HL-60 (cell line): ENCODE data around the gene CLCN4.

Source experiments
- DNase-seq, 2 experiments: peaks; one replicate each; pipeline ENCODE4 v3.0.0-alpha.2; 2010 to 2020; ENCODE audit warnings: low read depth in 1 of 2, low spot score in 1 of 2
- H3K27ac ChIP-seq: fragments of 250-450 bp; sonication (Bioruptor Pico); replicated peaks from 2 replicates; pipeline ENCODE4 v1.5.1; 2020; ENCODE audit warnings: mild to moderate bottlenecking, moderate library complexity
- H3K27me3 ChIP-seq: fragments of 250-450 bp; sonication (Bioruptor Pico); 2 replicates; pipeline ENCODE4 v1.5.1; 2021; ENCODE audit warnings: mild to moderate bottlenecking, moderate library complexity; ENCODE audit not compliant: insufficient read depth, poor library complexity, severe bottlenecking
- H3K4me3 ChIP-seq: replicated peaks from 2 replicates; pipeline ENCODE4 v1.5.1; 2011; ENCODE audit warnings: mild to moderate bottlenecking, control low read depth, low read length; ENCODE audit not compliant: insufficient read depth
- GABPA ChIP-seq: IDR thresholded peaks from 2 replicates; pipeline ENCODE4 v1.6.1; 2012; ENCODE audit warnings: low read depth
- POLR2AphosphoS5 ChIP-seq: IDR thresholded peaks from 2 replicates; pipeline ENCODE4 v1.6.1; 2012; ENCODE audit warnings: low read depth
- SPI1 ChIP-seq: IDR thresholded peaks from 2 replicates; pipeline ENCODE4 v1.6.1; 2012; ENCODE audit warnings: low read depth, mild to moderate bottlenecking, borderline replicate concordance
- TF ChIP-seq, protein P1 (sequence below): IDR thresholded peaks from one replicate; pipeline ENCODE4 v1.5.1; 2011; ENCODE audit warnings: low read length, control low read depth, inconsistent platforms; ENCODE audit not compliant: insufficient read depth
- TF ChIP-seq, protein P2 (sequence below): IDR thresholded peaks from 2 replicates; pipeline ENCODE4 v1.6.1; 2012; ENCODE audit warnings: low read depth; ENCODE audit not compliant: insufficient replicate concordance

CLCN4 gene

DNA sequence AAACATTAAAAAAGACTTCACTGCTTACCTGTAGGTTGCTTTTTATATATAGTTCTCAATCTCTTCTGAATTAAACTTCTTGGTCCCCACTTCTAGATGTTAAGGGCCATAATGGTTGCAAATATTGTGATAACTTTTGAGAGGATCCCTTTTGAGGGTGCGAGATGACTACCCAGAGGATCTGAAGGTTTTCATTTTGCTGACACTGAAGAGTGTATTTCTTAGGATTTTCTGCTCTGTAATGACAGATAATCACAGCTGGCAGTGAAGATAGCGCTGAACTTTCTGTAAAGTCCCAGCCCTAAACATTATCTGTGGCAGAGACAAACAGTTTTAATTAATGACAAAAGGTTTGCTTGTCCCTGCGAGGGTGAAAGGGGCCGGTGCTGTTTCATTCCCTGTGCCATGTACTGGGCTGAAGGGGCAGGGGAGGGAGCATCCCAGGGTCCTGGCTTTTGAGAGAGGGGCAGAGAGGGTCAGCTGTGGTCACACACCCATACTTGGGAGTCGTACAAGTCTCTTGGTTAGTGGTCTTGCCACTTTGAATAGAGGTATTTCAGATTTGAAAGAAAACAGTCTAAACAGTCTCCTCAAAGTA, 22.2 kb downstream of the CLCN4 start:
- DNase-seq, result no peak
- no peak overlapping the region for H3K27ac ChIP-seq
- TF ChIP-seq, protein P1, sequence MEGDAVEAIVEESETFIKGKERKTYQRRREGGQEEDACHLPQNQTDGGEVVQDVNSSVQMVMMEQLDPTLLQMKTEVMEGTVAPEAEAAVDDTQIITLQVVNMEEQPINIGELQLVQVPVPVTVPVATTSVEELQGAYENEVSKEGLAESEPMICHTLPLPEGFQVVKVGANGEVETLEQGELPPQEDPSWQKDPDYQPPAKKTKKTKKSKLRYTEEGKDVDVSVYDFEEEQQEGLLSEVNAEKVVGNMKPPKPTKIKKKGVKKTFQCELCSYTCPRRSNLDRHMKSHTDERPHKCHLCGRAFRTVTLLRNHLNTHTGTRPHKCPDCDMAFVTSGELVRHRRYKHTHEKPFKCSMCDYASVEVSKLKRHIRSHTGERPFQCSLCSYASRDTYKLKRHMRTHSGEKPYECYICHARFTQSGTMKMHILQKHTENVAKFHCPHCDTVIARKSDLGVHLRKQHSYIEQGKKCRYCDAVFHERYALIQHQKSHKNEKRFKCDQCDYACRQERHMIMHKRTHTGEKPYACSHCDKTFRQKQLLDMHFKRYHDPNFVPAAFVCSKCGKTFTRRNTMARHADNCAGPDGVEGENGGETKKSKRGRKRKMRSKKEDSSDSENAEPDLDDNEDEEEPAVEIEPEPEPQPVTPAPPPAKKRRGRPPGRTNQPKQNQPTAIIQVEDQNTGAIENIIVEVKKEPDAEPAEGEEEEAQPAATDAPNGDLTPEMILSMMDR, result no peak

DNA sequence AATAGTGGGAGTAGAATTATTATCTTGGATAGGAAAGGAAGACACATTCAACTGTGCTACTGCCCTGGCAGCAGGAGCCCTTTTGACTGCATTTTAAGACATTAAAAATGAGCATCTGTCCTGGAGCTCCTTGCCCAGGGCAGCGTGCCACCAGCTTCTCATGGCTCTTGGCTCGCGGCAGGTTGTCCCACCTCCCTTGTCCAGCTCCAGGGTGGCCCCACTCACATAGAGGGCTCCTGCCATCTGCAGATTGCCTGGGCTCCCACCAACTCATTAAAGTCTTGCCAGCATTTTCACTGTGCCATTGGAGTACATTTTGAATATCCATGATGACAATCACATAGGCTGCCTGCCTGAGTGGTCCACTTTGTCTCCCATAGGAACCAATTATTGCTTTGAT, 27.0 kb downstream of the CLCN4 start:
- Histone ChIP-seq H3K27ac (no peak overlapping the region), H3K4me3 (no peak overlapping the region), H3K27me3 (no peaks in the 10 kb centered on the region)
- DNase-seq, result no peak
- TF ChIP-seq SPI1 (no peak), GABPA (no peak), POLR2AphosphoS5 (no peak)
- TF ChIP-seq, protein P1, result no peak
- TF ChIP-seq, protein P2, sequence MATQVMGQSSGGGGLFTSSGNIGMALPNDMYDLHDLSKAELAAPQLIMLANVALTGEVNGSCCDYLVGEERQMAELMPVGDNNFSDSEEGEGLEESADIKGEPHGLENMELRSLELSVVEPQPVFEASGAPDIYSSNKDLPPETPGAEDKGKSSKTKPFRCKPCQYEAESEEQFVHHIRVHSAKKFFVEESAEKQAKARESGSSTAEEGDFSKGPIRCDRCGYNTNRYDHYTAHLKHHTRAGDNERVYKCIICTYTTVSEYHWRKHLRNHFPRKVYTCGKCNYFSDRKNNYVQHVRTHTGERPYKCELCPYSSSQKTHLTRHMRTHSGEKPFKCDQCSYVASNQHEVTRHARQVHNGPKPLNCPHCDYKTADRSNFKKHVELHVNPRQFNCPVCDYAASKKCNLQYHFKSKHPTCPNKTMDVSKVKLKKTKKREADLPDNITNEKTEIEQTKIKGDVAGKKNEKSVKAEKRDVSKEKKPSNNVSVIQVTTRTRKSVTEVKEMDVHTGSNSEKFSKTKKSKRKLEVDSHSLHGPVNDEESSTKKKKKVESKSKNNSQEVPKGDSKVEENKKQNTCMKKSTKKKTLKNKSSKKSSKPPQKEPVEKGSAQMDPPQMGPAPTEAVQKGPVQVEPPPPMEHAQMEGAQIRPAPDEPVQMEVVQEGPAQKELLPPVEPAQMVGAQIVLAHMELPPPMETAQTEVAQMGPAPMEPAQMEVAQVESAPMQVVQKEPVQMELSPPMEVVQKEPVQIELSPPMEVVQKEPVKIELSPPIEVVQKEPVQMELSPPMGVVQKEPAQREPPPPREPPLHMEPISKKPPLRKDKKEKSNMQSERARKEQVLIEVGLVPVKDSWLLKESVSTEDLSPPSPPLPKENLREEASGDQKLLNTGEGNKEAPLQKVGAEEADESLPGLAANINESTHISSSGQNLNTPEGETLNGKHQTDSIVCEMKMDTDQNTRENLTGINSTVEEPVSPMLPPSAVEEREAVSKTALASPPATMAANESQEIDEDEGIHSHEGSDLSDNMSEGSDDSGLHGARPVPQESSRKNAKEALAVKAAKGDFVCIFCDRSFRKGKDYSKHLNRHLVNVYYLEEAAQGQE, result no peak

More for the DNA sequence above, 22.2 kb downstream of the CLCN4 start:
- H3K27me3 ChIP-seq, result no peaks in the 10 kb centered on the region
- H3K4me3 ChIP-seq, result no peak overlapping the region

DNA sequence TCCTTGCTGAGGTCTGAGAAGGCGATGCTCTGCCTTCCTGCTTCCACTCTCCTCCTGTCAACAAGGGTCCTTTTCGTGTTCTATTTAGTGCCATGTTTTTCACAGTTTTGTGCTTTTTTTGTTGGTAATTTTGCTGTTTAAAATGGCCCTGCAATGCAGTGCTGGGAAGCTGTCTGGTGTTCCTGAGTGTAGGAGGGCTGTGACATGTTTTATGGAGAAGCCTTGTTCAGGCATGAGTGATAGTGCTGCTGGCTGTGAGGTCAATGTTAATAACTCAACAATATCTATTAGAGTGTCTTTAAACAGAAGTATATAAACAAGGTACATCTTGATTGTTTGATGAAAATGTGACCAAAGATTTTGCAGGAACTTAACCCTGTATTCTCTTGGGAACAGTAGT, 27.6 kb downstream of the CLCN4 start:
- Histone ChIP-seq H3K27ac (no peak overlapping the region), H3K27me3 (no peaks in the 10 kb centered on the region), H3K4me3 (no peak overlapping the region)
- TF ChIP-seq GABPA, result no peak
- TF ChIP-seq, protein P1, result no peak
- no peak for DNase-seq

DNA sequence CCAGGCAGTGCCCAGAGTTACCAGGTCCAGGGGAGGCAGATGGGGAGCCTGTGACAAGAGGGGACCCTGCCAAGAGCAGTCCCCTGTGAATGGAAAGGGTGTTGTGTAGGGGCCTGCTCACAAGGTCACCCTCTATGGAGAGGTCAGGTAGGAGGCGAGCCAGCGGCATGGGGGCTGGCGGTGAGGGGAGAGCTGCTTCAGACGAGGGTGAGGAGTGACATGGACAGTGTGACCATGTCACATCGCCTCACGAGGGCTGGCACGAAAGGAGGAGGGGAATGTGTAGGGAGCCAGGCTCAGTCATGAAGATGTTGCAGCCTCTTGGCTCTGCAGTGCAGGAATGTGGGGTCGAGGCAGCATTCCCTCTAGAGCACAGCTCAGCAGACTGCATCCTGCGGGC, 29.6 kb downstream of the CLCN4 start:
- TF ChIP-seq POLR2AphosphoS5 (no peak), SPI1 (no peak), GABPA (no peak)
- TF ChIP-seq, protein P2, result no peak
- TF ChIP-seq, protein P1, result no peak
- H3K27ac ChIP-seq, result no peak overlapping the region
- H3K4me3 ChIP-seq, result no peak overlapping the region

More for the DNA sequence above, 29.6 kb downstream of the CLCN4 start:
- DNase-seq, result no peak
- H3K27me3 ChIP-seq, result no peaks in the 10 kb centered on the region
